Inflammatory macrophage treated with lipopolysaccharide for 4 hours (primary cell): ENCODE measurements around the gene FOXF2.

Experiments used
- DNase-seq: peaks from one replicate; pipeline ENCODE4 v3.0.0-alpha.2; 2020

The FOXF2 gene

GRCh38 chr6:1379017-1379787 lies 10.2 kb upstream of the FOXF2 start:
- DNase-seq = no peak

GRCh38 chr6:1379788-1380147 lies 9.6 kb upstream of the FOXF2 start:
- no peak for DNase-seq

- DNase-seq = no peak
These were observed 8.6 kb upstream of the FOXF2 start for GRCh38 chr6:1380625-1381427.

DNA sequence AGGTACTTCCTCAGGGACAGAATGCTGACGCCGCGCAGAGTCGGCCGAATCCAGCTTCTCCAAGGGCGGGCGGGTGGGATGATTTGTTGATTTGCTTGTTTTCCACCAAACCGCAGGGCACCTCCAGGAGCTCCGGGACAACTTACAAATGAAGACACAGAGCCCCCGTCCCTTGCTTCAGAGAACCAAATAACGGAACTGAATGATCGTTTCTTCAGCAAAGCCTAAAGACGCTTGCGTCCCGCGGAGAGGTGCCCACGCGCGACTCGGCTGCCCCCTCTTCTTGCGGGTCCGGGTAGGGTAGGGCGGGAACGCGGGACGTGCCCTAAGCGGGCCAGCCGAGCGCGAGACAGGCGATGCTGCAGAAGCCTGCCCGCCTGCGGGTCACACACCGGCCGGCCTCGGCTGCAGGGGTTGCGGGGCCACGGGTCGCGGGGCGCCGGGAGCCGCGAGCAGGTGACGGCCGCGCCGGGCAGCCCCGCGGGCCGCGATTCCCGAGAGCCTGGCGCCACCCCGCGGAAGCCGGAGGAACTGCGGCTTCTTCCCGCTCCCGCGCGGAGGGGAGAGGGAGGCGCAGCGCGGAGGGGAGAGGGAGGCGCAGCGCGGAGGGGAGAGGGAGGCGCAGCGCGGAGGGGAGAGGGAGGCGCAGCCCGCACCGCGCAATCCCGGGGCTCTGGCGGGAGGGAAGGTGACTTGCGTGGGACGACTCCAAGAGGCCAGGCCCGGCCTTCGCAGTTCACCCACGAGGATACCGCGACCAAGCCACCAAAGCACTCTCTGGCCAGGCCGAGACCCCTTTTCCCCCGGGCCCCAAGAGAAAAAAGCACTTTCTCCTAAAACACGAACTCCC lies 7.7 kb upstream of the FOXF2 start:
- peak; percentile 18 for DNase-seq

DNA sequence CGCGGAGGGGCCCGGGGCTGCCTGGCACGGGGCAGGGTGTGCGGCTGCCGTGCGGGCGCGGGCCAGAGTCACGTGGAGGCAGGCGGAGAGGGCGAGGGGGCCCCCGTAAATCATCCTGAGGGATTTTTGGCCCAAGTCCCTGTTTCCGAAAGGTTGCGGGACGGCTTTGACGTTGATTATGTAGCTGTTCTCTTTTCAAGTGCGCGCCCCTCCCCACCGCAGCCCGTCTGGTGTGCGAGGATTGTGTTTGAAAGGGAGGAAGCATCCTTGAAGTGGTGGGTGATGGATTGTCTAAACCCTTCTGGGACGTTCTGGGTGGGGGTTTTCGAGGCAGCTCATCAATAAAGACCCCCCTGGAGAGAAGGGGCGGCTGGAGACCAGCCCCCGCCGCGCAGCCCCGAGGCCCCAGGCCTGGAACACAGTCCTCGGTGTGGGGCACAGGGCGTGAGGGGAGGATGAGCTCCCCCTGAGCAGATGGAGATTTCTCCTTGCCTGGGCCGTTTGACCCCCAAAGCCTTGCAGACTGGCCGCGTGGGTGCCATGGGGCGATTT lies 7.0 kb upstream of the FOXF2 start:
- DNase-seq = no peak

DNA sequence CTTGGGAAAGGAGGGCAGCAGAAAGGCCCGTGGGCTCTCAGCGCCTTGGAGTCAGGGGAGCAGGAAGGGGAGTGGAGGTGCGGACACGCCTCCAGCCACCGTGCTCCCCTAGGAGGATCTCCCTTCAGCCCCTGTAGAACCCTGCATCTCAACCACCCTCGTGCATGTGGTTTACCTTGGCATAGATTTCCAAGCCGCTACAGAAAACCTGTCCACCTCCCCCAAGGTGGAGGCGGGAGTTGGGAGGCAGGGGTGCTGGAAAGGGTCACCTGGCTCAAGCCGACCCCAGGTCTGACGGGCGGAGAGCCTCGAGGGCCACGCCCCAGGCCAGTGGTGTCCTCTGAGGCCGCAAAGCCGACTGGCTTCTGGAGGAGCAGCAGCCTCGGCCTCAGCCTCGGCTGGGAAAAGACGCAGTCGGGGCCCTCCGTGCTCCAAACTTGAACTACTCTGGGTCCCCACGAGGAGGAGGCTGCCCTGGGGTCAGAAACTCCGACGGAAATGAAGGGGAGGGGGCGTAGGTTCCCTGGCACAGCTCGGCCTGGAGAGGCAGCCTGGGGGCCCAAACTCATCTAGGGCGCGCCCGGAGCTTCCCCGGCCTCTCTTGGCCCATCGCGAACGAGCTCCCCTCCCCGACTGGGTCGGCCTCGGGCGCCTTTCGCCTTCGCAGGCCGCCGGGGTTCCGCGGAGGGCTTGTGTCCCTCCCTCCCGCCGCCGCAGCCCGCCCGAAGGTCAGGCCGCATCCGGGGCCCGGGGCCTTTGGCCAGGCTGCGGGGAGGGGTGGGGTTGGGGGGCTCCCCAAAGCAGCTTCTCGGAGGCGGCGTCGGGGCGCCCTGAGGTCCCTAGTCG lies 6.3 kb upstream of the FOXF2 start:
- DNase-seq = no peak

GRCh38 chr6:1383729-1384548 lies 5.4 kb upstream of the FOXF2 start:
- no peak for DNase-seq

GRCh38 chr6:1384549-1385128 lies 4.7 kb upstream of the FOXF2 start:
- DNase-seq = no peak

GRCh38 chr6:1385129-1386037 lies 4.0 kb upstream of the FOXF2 start:
- DNase-seq = no peak

DNA sequence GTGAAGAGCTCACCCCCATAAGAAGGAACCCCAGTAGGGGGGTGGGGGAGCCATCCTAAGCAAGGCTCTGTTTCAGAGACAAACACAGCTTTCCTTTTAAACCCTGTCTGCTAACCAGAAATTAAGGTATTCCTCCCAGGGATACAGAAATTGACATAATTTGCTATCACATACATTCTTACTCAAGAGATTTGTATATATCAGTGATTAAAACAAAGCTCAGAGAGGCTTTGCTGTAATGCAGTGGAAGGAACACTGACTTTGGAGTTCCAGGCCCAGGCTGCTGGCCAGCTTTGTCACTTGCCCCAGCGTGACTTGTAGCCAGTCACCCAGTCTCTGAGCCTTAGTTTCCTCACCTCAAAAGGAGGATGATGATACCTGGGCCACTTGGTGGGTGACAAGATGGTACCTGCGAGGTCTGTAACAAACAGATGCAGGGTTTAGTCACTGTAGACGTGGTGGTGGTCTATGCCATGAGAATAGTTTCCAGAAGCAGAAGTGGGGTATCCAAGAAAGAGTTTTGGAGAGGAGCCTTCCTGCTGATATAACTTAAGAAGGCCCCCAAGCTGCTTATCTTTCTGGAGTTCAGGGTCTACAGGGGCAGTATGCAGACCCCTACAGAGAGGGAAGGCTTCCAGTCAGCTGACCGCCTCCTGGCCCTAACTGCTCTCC lies 3.2 kb upstream of the FOXF2 start:
- DNase-seq = no peak

- DNase-seq = no peak
These were observed 1.9 kb upstream of the FOXF2 start for GRCh38 chr6:1387538-1387875.

GRCh38 chr6:1387876-1388629 lies 1.3 kb upstream of the FOXF2 start:
- no peak for DNase-seq

DNA sequence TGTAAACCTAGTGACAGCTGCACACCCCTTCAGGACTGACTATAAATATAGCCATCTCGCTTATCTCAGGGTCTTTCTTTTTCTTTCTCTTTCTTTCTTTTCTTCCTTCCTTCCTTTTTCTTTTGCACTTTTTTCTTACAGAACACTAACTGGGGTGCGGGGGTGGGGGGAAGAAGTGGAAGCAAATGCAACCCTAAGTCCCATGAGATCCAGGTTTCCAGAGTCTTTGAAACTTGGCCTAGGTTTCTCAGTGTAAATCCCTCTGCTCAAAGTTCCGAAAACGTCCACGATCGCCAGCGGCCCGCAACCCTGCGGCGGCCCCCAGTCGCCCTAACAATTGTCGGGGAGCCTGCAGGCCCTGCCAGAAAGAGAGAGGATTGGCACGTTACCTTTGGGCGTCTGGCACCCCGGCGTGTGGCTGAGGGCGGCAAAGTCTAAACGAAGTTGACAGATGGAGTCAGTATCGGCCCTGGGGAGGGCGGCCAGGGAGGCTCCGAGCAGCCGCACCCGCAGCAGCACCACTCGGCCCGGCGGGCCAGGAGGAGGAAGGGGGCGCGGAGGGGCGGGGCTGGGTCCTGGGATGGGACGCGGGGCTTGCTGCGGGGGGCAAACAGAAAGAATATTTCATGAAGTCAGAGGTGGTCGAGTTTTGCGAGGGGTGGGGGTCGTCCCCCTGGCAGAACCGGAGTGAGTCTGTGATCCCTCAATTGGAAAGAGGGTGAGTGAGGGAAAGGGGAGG lies 577 bp upstream of the FOXF2 start:
- no peak for DNase-seq

- DNase-seq = peak; percentile 45
These were observed 963 bp downstream of the FOXF2 start for GRCh38 chr6:1390133-1390945.

GRCh38 chr6:1390946-1391799 lies 1.8 kb downstream of the FOXF2 start:
- DNase-seq = no peak

DNA sequence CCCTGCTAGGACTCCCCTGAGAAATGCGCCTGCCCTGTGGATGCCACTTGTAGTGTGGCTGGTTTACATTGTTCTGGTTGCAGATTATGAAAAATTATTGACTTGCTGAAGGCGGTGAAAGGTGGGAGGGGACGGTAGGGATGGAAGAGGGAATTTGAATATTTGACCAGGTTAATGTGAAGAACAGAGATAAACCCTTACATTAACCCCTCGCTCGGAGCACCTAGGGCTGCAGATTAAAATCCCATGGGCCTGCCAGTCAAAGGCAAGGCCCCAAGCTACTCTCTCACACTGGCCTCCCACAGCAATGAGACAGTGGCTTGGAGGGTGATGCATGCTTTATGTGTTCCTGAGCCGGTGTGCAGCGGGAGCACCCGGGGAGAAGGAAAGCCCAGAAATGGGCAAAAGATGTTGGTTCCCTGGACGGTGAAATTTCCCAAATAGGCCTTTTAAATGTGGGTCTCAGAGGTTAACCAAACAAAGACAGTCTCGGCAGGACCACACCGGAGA lies 2.5 kb downstream of the FOXF2 start:
- no peak for DNase-seq
